Activated CD4-positive, CD25-positive, alpha-beta regulatory T cell (primary cell): ENCODE results near the gene PPP3CB.
A peak's percentile ranks its signal among the peaks of the same experiment; 100 is the strongest.

ENCODE experiments used
- DNase-seq, 4 experiments: peaks; one replicate each; lab custom pipeline; 2025; lab: John Stamatoyannopoulos, UW

Gene PPP3CB

GRCh38 chr10:73495884-73496674, at the start of gene PPP3CB:
Gene PPP3CB (minus strand): TSS chr10:73496024. CDS start chr10:73495889, 135 bp downstream.
- DNase-seq, result peak; percentile 84 to 88 (median 84)

GRCh38 chr10:73545357-73545756, 49.5 kb upstream of the PPP3CB start:
- DNase-seq, result no peak

- DNase-seq, result no peak
Measured at GRCh38 chr10:73537709-73538108, 41.9 kb upstream of the PPP3CB start.

- DNase-seq, result no peak
Measured at GRCh38 chr10:73537288-73537687, 41.5 kb upstream of the PPP3CB start.

GRCh38 chr10:73534857-73535256, 39.0 kb upstream of the PPP3CB start:
- no peak for DNase-seq

- peak in 1 of 4 experiments; percentile 14 for DNase-seq
Measured at GRCh38 chr10:73529089-73529832, 33.4 kb upstream of the PPP3CB start.

- no peak for DNase-seq
Measured at GRCh38 chr10:73522263-73522662, 26.4 kb upstream of the PPP3CB start.

GRCh38 chr10:73519336-73519735, 23.5 kb upstream of the PPP3CB start:
- no peak for DNase-seq

GRCh38 chr10:73517166-73517888, 21.5 kb upstream of the PPP3CB start:
- DNase-seq, result no peak

- no peak for DNase-seq
Measured at GRCh38 chr10:73512207-73512743, 16.5 kb upstream of the PPP3CB start.

GRCh38 chr10:73509695-73510094, 13.9 kb upstream of the PPP3CB start:
- no peak for DNase-seq

- DNase-seq, result no peak
Measured at GRCh38 chr10:73506491-73506890, 10.7 kb upstream of the PPP3CB start.

GRCh38 chr10:73506074-73506473, 10.2 kb upstream of the PPP3CB start:
- DNase-seq, result no peak

- DNase-seq, result no peak
Measured at GRCh38 chr10:73503037-73503436, 7.2 kb upstream of the PPP3CB start.

- DNase-seq, result no peak
Measured at GRCh38 chr10:73501651-73502050, 5.8 kb upstream of the PPP3CB start.

- DNase-seq, result no peak
Measured at GRCh38 chr10:73497623-73498022, 1.8 kb upstream of the PPP3CB start.

- peak; percentile 70 to 87 (median 78) for DNase-seq
Measured at GRCh38 chr10:73495226-73495883, 469 bp downstream of the PPP3CB start.

- no peak for DNase-seq
Measured at GRCh38 chr10:73494877-73495225, 973 bp downstream of the PPP3CB start.

GRCh38 chr10:73494213-73494612, 1.6 kb downstream of the PPP3CB start:
- DNase-seq, result no peak

GRCh38 chr10:73493781-73494180, 2.0 kb downstream of the PPP3CB start:
- no peak for DNase-seq

- no peak for DNase-seq
Measured at GRCh38 chr10:73486601-73487000, 9.2 kb downstream of the PPP3CB start.

- no peak for DNase-seq
Measured at GRCh38 chr10:73485320-73485719, 10.5 kb downstream of the PPP3CB start.
